Stimulated activated CD8-positive, alpha-beta memory T cell treated with anti-CD3 and anti-CD28 coated beads, Interleukin-4, amount 100 ng/mL, for 24 hours (primary cell): ENCODE results near the gene DUS3L.

Experiments used
- DNase-seq: peaks from one replicate; pipeline ENCODE4 v3.0.0-alpha.2; 2020; ENCODE audit warnings: low read depth

Gene DUS3L

DNA sequence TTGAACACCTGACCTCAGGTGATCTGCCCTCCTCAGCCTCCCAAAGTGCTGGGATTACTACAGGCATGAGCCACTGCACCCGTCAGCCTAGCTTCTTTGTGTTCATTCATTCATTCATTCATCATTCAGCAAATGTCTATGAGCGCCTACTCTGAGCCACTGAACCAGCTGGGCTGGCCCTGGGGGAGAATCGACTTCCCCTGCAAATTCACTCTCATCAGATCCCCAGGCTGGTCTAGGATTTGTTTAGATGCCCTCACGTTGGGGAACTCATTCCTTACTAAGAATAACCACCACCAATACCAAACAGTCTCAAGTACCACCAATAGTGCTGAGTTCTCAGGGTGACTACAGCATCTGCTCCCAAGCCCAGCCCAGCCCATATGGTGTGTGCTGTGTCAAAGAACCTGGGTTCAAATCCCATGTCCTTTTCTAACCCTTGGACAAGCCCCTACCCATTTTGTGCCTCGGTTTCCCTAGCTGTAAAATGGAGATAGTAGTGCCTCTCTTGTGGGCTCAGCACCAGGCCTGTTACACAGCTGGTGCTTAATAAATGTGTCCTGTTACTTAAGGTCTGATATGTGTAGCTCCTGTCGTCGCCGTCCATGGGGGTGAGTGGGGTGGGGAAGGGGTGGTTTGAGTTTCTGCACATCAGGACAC lies 30.7 kb upstream of the DUS3L start:
- DNase-seq: no peak

DNA sequence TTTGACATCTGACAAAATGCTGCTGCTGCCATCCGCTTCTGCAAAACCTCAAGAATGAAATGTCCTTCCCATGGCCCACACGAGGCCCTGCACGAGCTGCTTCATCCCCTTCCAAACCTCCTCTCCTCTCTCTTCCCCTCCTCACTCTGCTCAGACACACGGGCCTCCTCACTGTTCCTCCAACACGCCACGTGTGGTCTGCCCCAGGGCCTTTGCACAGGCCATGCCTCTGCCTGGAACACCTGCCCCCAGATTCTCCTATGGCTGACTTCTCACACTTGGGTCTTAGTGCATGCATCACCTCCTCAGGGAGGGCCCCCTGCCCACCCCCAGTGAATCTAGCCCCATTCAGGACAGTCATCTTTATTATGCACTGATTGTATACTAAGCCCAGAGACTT lies 29.8 kb upstream of the DUS3L start:
- no peak for DNase-seq

DNA sequence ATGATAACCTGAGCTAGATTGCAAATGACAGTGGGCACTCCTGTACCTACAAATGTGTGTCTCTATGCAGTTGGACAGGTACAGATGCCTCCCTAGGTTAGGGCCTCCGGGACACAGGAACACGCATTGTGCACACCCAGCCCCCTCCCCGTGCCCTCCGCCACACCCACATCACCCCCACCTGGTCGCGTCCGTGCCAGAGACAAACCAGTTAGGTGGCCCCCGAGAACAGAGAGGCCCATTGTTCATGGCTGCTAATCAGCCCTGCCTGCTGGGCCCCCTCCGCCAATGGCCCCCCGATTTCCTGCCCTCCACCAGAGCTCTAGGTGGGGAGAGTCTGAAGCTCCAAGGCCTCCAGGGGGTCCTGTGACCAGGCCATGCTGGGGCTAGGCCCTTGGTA lies 27.6 kb upstream of the DUS3L start:
- no peak for DNase-seq

GRCh38 chr19:5817218-5817617 lies 26.3 kb upstream of the DUS3L start:
- no peak for DNase-seq

DNA sequence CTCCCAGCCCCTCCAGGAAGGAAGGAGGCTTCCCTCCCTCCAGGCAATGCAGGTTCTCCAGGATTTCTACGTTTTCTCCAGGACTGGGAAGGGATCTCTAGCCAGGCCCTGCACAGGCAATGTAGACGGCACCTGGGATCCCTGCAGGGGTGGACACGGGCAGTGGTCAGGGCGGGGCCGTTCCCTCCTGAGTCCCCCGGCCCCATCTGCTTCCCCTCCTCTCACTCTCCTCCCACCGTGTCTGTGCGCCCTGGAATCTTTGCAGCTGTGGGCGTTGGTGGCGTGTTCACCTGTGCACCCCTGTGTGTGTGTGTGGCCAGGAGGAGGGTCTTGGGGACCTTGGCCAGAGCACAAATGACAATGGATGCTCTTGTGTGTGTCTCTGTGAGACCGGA lies 23.9 kb upstream of the DUS3L start:
- no peak for DNase-seq

- DNase-seq: no peak
Observed at GRCh38 chr19:5814123-5814851, 23.3 kb upstream of the DUS3L start.

GRCh38 chr19:5811117-5811516 lies 20.2 kb upstream of the DUS3L start:
- no peak for DNase-seq

- no peak for DNase-seq
Observed at GRCh38 chr19:5809469-5809868, 18.5 kb upstream of the DUS3L start.

GRCh38 chr19:5809053-5809452 lies 18.1 kb upstream of the DUS3L start:
- DNase-seq: no peak

- DNase-seq: no peak
Observed at GRCh38 chr19:5808120-5808816, 17.3 kb upstream of the DUS3L start.

DNA sequence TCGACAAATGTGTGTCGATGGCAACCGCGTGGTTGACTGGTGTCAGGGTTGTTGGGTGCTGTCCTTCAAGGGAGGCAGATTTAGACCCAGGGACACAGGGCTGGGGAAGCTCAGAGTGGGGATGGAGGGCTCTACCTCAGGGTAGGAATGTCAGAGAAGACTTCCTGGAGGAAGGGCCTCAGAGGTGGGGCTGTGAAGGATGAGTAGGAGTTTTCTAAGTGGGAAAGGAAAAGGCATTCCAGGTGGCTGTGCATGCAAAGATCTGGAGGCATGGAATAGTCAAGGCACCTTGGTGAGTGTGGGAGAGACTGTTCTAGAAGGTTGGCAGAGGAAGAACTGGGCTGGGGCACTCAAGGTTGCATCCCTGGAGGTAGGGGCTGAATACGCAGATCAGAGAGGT lies 15.9 kb upstream of the DUS3L start:
- DNase-seq: no peak

DNA sequence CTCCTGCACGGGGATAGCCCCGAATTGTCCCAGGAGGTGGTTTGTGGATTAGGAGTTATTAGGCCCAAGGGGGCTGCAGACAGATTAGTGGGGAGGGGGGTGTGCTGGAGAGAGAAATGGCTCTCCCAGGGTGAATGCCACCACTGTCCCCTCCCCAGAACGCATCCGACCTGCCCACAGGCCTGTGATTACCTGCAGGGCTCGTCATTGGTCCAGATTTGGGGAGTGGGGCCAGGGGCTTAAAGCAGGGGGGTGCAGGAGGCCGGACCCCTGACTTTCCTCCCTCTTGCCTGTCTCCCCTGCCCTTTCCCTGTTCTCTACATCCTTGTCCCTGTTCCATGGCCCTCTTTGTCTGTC lies 15.1 kb upstream of the DUS3L start:
- DNase-seq: no peak

- DNase-seq: no peak
Observed at GRCh38 chr19:5805462-5806132, 14.6 kb upstream of the DUS3L start.

GRCh38 chr19:5804516-5805461 lies 13.8 kb upstream of the DUS3L start, which contains the start of gene NRTN:
Gene NRTN (plus strand): TSS chr19:5805067. CDS start chr19:5824166, 19,099 bp downstream.
- no peak for DNase-seq

DNA sequence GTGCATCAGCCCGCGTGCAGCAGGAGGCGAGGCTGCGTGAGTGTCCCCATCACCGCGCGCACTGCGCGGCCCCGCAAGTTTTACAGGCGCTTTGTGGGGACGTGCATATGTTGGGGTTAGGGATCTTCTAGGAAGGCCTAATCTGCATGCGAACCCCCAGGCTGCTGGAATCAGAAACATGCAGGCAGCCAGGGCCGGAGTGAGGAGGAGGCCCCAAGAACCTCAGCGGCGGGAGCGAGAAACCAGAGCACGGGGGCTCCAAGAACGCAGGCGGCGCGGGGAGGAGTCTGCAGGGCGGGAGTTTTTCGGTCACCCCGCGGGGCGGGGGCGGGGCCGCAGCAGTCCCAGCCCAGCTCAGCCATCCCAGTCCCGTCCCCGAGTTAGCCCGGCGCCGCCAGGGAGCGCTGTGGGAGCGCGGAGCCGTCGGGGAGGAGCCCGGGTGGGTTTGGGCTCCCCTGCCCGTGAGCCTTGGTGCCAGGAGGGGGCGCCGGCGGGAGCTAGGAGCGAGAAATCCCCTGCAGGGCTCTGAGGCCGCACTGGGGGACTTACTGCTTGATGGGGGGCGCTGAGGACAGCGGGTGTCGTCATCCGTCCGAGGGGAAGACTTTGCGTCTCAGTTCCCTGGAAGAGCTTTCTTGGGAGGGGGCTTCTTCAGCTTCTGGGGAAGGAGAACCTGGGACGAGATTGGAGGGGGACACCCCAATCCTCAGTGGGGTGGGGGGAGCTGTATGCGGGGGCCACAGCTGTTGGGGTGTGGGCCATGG lies 13.0 kb upstream of the DUS3L start:
- DNase-seq: peak; percentile 90

GRCh38 chr19:5803441-5803751 lies 12.4 kb upstream of the DUS3L start:
- no peak for DNase-seq

GRCh38 chr19:5801796-5802619 lies 11.0 kb upstream of the DUS3L start:
- no peak for DNase-seq

- no peak for DNase-seq
Observed at GRCh38 chr19:5800361-5801270, 9.7 kb upstream of the DUS3L start.
